AG09309 (cell line): ENCODE results near the gene PXMP4.
A peak's percentile ranks its signal among the peaks of the same experiment; 100 is the strongest.

Experiments used
- DNase-seq: peaks from one replicate; pipeline ENCODE4 v3.0.0-alpha.2; 2010; ENCODE audit warnings: low read depth
- H3K4me3 ChIP-seq: 2 replicates; pipeline ENCODE4 v1.5.1; 2011; ENCODE audit warnings: mild to moderate bottlenecking, low read depth, low read length, moderate library complexity; ENCODE audit not compliant: control insufficient read depth
- TF ChIP-seq, protein P1 (sequence below): IDR thresholded peaks from 2 replicates; pipeline ENCODE4 v1.5.1; 2011; ENCODE audit warnings: mild to moderate bottlenecking, low read depth, low read length, inconsistent platforms; ENCODE audit not compliant: insufficient read depth, control insufficient read depth; ENCODE audit errors: missing control alignments

The PXMP4 gene

DNA sequence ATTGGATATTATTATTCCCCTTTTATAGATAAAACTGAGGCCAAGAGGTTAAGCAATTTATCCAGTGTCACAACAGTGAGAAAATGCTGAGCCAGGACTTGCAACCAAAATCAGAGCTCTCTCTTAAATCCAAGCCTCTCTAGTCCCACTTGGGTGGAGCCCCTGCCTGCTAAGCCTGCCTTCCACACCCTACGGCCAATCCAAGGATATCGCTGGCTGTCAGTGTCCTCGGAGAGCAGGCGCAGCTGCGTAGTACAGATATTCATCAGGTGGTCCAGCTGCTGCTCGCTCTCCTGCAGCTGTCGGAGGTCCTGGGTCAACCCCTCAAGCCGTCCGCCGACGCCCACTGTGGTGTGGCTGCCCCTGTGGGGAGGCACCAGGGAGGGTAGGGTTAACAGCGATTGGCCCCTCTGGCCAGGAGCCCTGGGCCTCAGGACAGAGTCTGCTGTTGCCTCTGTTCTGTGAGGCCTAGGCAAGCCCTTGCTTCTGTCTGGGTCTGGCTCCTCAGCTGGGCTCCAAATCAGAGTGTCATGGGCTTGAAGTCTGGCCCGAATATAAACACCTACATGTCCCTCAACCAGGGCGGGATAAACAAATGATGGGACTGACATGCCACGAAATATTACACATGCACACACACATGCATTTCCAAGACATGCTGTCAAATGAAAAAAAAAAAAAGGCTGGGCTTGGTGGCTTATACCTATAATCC is 42.0 kb downstream of the PXMP4 start:
- H3K4me3 ChIP-seq: no peak overlapping the region
- DNase-seq: no peak
- TF ChIP-seq, protein P1, sequence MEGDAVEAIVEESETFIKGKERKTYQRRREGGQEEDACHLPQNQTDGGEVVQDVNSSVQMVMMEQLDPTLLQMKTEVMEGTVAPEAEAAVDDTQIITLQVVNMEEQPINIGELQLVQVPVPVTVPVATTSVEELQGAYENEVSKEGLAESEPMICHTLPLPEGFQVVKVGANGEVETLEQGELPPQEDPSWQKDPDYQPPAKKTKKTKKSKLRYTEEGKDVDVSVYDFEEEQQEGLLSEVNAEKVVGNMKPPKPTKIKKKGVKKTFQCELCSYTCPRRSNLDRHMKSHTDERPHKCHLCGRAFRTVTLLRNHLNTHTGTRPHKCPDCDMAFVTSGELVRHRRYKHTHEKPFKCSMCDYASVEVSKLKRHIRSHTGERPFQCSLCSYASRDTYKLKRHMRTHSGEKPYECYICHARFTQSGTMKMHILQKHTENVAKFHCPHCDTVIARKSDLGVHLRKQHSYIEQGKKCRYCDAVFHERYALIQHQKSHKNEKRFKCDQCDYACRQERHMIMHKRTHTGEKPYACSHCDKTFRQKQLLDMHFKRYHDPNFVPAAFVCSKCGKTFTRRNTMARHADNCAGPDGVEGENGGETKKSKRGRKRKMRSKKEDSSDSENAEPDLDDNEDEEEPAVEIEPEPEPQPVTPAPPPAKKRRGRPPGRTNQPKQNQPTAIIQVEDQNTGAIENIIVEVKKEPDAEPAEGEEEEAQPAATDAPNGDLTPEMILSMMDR: no peak

DNA sequence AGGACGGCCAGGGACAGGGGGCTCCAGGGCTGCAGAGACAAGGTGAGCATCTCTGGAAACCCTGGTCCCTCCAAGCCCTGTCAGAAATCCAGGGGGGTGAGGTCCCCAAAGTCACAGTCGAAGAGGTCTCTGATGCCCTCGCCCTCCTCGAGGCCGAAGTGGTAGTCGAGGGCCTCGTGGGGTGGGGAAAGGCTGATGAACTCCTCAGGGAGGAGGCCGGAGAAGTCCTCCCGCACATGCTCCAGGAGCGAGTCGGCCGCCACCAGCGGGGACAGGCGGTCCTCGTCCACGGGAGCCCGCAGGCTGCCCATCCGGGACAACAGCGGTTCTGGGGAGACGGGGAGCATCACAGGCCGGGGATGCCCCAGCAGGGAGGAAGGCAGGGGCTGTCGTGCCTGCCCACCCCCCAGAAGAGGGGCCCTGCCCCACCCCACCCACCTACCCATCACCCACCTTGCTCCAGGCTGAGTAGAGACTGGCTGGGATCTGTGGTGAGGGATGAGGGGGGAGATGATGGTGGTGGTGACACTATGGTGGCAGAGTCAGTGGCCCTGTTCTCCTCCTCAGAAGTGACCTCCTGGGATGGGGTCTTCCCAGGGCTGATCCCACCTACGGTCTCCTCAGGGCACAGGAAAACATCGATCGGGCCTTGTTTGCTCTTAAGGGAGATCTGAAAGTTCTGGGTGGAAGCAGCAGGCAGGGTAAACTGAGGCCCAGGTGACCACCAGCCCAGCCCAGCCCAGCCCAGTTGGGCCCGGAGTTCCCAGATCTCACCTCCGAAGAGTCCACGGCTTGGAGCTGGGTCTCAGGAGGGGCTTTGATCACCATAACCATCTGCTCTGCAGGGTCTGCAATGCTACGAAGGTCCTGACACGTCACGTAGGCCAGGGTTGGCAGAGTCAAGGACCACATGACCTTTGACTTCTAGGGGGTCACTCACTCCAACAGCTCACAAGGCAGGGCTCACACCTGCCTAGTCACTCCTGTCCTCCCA is 43.2 kb downstream of the PXMP4 start:
- H3K4me3 ChIP-seq: no peak overlapping the region
- TF ChIP-seq, protein P1: no peak
- no peak for DNase-seq

DNA sequence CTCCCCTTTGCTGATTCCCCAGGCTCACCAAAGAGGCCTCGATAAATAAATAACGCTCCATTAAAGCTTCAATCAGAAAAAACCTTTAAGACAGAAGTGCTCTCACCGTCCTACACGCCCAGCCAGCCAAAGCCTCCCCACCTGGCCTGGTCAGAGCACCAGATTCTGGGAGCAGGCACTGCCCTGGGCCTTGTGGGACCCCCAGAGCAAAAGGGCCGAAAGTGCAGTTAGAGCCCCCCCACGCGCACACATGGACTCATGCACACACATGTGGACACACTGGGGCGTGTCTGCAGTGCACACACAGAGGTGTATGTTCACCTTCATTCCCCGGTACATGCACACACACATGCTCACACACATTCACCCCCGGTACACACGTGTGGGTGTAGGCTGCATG is 44.0 kb downstream of the PXMP4 start:
- DNase-seq: no peak
- TF ChIP-seq, protein P1: no peak
- no peak overlapping the region for H3K4me3 ChIP-seq

DNA sequence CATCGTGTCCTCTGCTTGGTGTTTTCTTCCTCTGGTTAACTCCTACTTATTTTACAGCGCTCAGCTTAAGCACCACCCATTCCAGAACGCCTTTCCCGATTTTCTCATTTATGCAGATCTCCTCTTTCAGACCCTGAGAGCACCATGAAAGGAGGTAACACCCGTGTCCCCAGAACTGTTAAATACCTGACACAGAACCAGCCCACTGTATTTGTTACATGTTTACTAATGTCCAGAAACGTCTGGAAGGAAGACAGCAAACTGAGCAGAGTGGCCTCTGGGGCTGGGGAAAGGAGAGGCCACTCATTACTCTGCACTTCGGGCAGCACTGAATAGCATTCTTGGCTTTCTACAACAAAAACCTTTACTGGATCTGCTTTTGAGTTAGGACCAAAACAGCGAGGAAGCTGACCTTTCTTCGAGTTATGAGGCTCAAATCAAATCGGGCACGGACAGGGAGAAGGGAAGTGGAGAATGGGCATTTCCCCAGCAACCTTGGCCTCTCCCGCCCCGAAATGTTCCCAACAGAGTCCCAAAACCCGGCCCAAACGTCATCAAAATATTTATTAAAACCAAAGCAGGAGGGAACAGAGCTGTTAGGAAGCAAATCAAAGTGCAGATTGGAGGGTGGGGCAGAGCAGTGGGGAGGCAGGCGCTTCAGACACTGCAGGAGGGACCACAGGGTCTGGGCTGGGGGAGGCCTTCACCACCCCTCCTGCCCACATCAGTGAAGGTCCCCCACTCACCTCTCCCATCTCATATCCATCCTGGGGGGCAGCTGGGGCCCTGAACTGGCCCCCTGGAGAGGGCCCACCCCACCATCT is 44.8 kb downstream of the PXMP4 start:
- TF ChIP-seq, protein P1: no peak
- no peak for DNase-seq
- peak overlapping the region; percentile 53 for H3K4me3 ChIP-seq

DNA sequence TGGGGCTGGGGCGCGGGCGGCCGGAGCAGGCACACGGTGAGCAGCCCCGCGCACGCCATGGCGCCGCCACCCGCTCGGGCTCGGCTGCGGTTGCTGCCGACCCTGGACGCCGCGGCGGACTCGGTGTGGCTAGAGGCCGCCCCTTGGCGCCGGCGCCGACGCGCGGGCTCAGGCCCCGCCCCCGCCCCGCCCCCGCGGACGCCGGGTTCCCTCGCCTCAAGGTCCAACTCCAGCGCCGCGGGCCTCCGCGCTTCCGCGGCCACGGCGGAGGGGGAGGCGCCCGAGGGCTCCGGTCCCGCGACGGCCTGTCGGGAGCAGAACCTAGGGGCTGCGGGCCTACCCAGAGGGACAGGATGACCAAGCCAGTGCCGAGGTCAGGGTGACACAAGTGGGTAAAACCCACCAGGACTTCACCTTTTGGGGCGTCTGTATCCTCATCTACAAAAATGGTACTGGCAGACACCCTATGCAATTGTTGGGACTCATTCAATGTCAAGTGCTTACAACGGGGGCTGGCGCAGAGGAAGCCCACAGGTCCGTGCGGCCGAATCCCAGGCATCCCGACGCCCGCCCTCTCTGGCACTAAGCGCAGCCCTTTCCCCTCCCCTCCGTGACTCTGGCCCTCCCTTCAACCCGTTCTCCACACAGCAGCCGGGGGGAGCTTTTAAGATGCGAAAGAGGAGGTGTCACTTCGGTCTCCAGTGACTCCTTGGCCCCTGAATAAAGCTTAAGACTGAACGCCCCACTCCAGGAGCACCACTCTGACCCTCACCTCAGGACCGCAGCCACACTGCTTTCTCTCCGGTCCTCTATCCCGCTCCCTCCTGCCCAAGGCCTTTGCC is 45.6 kb downstream of the PXMP4 start, which contains the start of gene NECAB3:
Gene NECAB3, minus strand, starts transcription at position 135 of the 842 bp plus-strand sequence. Its CDS starts 76 bp downstream, at position 59.
- no peak for DNase-seq
- TF ChIP-seq, protein P1: no peak
- peak within 1 kb of the TSS; percentile 76 for H3K4me3 ChIP-seq
